Ishikawa (cell line): Measurements from ENCODE around the gene LHCGR.

ENCODE experiments used
- CEBPB ChIP-seq: IDR thresholded peaks from 2 replicates; pipeline ENCODE4 v1.6.1; 2012
- CREB1 ChIP-seq: IDR thresholded peaks from 2 replicates; pipeline ENCODE4 v1.6.1; 2012; ENCODE audit warnings: low read depth
- EGR1 ChIP-seq: IDR thresholded peaks from 2 replicates; pipeline ENCODE4 v1.6.1; 2012
- EP300 ChIP-seq: IDR thresholded peaks from 2 replicates; pipeline ENCODE4 v1.6.1; 2012; ENCODE audit warnings: borderline replicate concordance
- MAX ChIP-seq: IDR thresholded peaks from 2 replicates; pipeline ENCODE4 v1.6.1; 2012
- REST ChIP-seq: IDR thresholded peaks from 2 replicates; pipeline ENCODE4 v1.6.1; 2012; ENCODE audit warnings: low read depth, mild to moderate bottlenecking
- TAF1 ChIP-seq: IDR thresholded peaks from 2 replicates; pipeline ENCODE4 v1.6.1; 2012; ENCODE audit warnings: low read depth, mild to moderate bottlenecking
- ZBTB7A ChIP-seq: IDR thresholded peaks from 2 replicates; pipeline ENCODE4 v1.6.1; 2012; ENCODE audit warnings: low read depth

- no peak for TF ChIP-seq MAX
- no peak for TF ChIP-seq EGR1
- TF ChIP-seq EP300, result no peak
- TF ChIP-seq TAF1, result no peak
- TF ChIP-seq CEBPB, result no peak
- TF ChIP-seq CREB1, result no peak
- TF ChIP-seq REST, result no peak
- TF ChIP-seq ZBTB7A, result no peak
Measured at GRCh38 chr2:48707466-48707865, 48.1 kb downstream of the LHCGR start.
